Breast epithelium (tissue), 4 donors: ENCODE results near the gene ATXN7L1. TPM values are rescaled to one million over a fixed set of nuclear protein-coding genes. Genes with fewer than 3 reads are reported as not detected.

Experiments
- DNase-seq, 2 donors: peaks; one replicate each; pipeline ENCODE4 v3.0.0-alpha.2; 2019; ENCODE audit warnings: low spot score in 2 of 2
- H3K27ac ChIP-seq, 2 donors: fragments of 200-600 bp; sonication (generic) in 1 of 2; one replicate each; pipeline ENCODE4 v1.5.1; 2016 to 2019; ENCODE audit warnings: mild to moderate bottlenecking in 1 of 2
- H3K27me3 ChIP-seq, 2 donors: fragments of 200-600 bp; sonication (generic) in 1 of 2; one replicate each; pipeline versions ENCODE4 v1.5.1 to v1.6.0; 2017 to 2019; ENCODE audit warnings: control low read depth in 1 of 2, mild to moderate bottlenecking in 1 of 2
- H3K36me3 ChIP-seq: fragments of 200-600 bp; one replicate; pipeline ENCODE4 v1.5.1; 2019
- H3K4me1 ChIP-seq, 2 donors: fragments of 200-600 bp; sonication (generic); one replicate each; pipeline ENCODE4 v1.5.1; 2016 to 2019; ENCODE audit warnings: control low read depth in 1 of 2
- H3K4me3 ChIP-seq, 3 donors: fragments of 200-600 bp; sonication (generic); 1 replicate in 2 of 3; 2 replicates in 1 of 3; pipeline ENCODE4 v1.5.1; 2016 to 2019; ENCODE audit warnings: mild to moderate bottlenecking in 3 of 3, moderate library complexity in 2 of 3
- H3K9me3 ChIP-seq, 2 donors: fragments of 200-600 bp; sonication (generic) in 1 of 2; one replicate each; pipeline ENCODE4 v1.5.1; 2016 to 2019; ENCODE audit warnings: control low read depth in 1 of 2
- CTCF ChIP-seq, 3 donors: fragments of 450-650 bp; IDR thresholded peaks; one replicate each; pipeline ENCODE4 v1.5.1; 2016 to 2017; ENCODE audit warnings: antibody characterized with exemption in 3 of 3, mild to moderate bottlenecking in 3 of 3, moderate library complexity in 3 of 3
- POLR2A ChIP-seq: fragments of 450-650 bp; IDR thresholded peaks from one replicate; pipeline ENCODE4 v1.6.1; 2016; ENCODE audit warnings: antibody characterized with exemption, mild to moderate bottlenecking, moderate library complexity
- POLR2AphosphoS5 ChIP-seq, 3 donors: sonication (generic); formaldehyde crosslinking; IDR thresholded peaks; one replicate each; pipeline ENCODE4 v1.6.1; 2017; ENCODE audit warnings: antibody characterized with exemption in 3 of 3
- intact Hi-C: fragments of 100-400 bp; cut with DNase I; formaldehyde crosslinking; loops from one replicate; pipeline ENCODE4 v1.15.1; 2023; ENCODE audit warnings: low total_unique reads
- total RNA-seq, 3 donors: library from RNA; depleted of rRNA; stranded (reverse); fragments of >200 nt; gene quantifications; one replicate each; pipeline ENCODE4 v1.1.0, GENCODE V29; 2016

ATXN7L1 gene
- total RNA-seq, 3 donors from 2014 or later, result 10.7 to 18.4 (median 12.5) TPM

DNA sequence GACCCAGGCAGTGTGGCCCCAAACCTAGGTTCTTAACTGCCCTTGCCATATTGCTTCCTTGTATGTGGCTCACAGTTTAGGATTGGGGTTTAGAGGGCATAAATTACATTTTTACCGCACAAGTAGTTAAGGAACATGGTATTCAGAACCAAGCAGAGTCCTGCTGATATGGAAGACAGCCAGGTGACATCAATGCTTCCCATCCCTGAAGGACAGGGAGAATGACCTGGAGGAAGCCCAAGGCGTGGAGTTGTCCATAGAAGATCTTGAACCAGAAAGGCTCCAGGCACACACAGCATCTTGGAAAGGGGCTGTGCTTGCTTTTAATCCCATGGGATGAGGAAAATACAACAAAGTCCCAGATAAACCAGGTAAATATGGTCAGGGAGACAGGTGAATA is 48.3 kb downstream of the ATXN7L1 start:
- H3K27me3 ChIP-seq, result no peaks in the 10 kb centered on the region
- no peaks in the 10 kb centered on the region for H3K4me1 ChIP-seq
- H3K9me3 ChIP-seq, result no peaks in the 10 kb centered on the region
- no peaks in the 10 kb centered on the region for H3K36me3 ChIP-seq
- TF ChIP-seq POLR2A, result no peak
- intact Hi-C loops, result loop anchor here (10.0 kb wide), 1 partner anchor 353 kb away; no protein-coding TSS in a partner anchor
- no peak for DNase-seq
- H3K27ac ChIP-seq, result no peak overlapping the region
- no peak overlapping the region for H3K4me3 ChIP-seq

- TF ChIP-seq POLR2AphosphoS5 (IDR thresholded peaks at IDR 0.05), result no peak
- TF ChIP-seq CTCF (IDR thresholded peaks at IDR 0.05), result no peak
- no peaks in the 10 kb centered on the region for H3K9me3 ChIP-seq
- no peaks in the 10 kb centered on the region for H3K4me1 ChIP-seq
- H3K27ac ChIP-seq, result no peak overlapping the region
- H3K4me3 ChIP-seq, result no peak overlapping the region
- intact Hi-C loops, result loop anchor here (10.0 kb wide), 1 partner anchor 353 kb away; no protein-coding TSS in a partner anchor
- H3K36me3 ChIP-seq, result no peaks in the 10 kb centered on the region
- no peaks in the 10 kb centered on the region for H3K27me3 ChIP-seq
- no peak for DNase-seq
These were observed 49.1 kb downstream of the ATXN7L1 start for GRCh38 chr7:105827151-105827875.

GRCh38 chr7:105826143-105826542 is 50.3 kb downstream of the ATXN7L1 start:
- H3K27me3 ChIP-seq, result no peaks in the 10 kb centered on the region
- intact Hi-C loops, result loop anchor here (10.0 kb wide), 1 partner anchor 351 kb away; no protein-coding TSS in a partner anchor
- no peaks in the 10 kb centered on the region for H3K4me1 ChIP-seq
- no peak overlapping the region for H3K27ac ChIP-seq
- DNase-seq, result no peak
- TF ChIP-seq POLR2AphosphoS5 (IDR thresholded peaks at IDR 0.05) (peak in 1 of 3 donors; percentile 33), POLR2A (no peak)
- no peaks in the 10 kb centered on the region for H3K9me3 ChIP-seq
- no peaks in the 10 kb centered on the region for H3K36me3 ChIP-seq
- no peak overlapping the region for H3K4me3 ChIP-seq

DNA sequence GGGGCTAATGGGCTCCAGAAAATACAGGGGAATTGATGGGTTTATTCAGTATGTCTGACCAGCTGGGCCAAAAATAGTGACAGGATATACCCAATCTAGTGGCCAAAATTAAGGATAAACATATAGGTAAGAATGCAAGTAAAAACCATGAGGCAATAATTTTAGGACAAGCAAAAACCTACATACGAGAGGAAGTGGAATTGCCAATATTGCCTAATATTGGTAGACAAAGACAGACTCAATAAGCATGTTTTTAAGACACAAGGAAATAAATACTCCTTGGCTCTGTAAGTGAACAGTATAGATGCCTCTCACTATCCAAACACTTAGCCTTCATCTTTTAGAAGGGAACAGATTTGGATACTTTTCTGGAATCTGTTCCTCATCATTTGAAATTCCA is 51.0 kb downstream of the ATXN7L1 start:
- intact Hi-C loops, result loop anchor here (10.0 kb wide), 1 partner anchor 351 kb away; no protein-coding TSS in a partner anchor
- H3K4me1 ChIP-seq, result no peaks in the 10 kb centered on the region
- no peak overlapping the region for H3K4me3 ChIP-seq
- H3K27ac ChIP-seq, result no peak overlapping the region
- DNase-seq, result no peak
- H3K9me3 ChIP-seq, result no peaks in the 10 kb centered on the region
- no peaks in the 10 kb centered on the region for H3K36me3 ChIP-seq
- no peaks in the 10 kb centered on the region for H3K27me3 ChIP-seq
- TF ChIP-seq POLR2A, result no peak
- no peak for TF ChIP-seq POLR2AphosphoS5 (IDR thresholded peaks at IDR 0.05)
- TF ChIP-seq CTCF (IDR thresholded peaks at IDR 0.05), result no peak

GRCh38 chr7:105822806-105823205 is 53.6 kb downstream of the ATXN7L1 start:
- Histone ChIP-seq H3K27me3 (no peaks in the 10 kb centered on the region), H3K4me3 (no peak overlapping the region), H3K27ac (no peak overlapping the region), H3K9me3 (no peaks in the 10 kb centered on the region), H3K4me1 (no peaks in the 10 kb centered on the region), H3K36me3 (no peaks in the 10 kb centered on the region)
- intact Hi-C loops, result loop anchor here (10.0 kb wide), 1 partner anchor 348 kb away; no protein-coding TSS in a partner anchor
- TF ChIP-seq CTCF (IDR thresholded peaks at IDR 0.05) (no peak), POLR2AphosphoS5 (IDR thresholded peaks at IDR 0.05) (no peak), POLR2A (no peak)
- DNase-seq, result no peak

- no peaks in the 10 kb centered on the region for H3K9me3 ChIP-seq
- no peaks in the 10 kb centered on the region for H3K36me3 ChIP-seq
- H3K27ac ChIP-seq, result no peak overlapping the region
- no peak for TF ChIP-seq POLR2AphosphoS5 (IDR thresholded peaks at IDR 0.05)
- TF ChIP-seq CTCF (IDR thresholded peaks at IDR 0.05), result no peak
- peaks cover 0 to 1% of the 10 kb centered on the region in 2 donors for H3K4me1 ChIP-seq
- no peak overlapping the region for H3K4me3 ChIP-seq
- no peaks in the 10 kb centered on the region for H3K27me3 ChIP-seq
- intact Hi-C loops, result loop anchor here (10.0 kb wide), 1 partner anchor 347 kb away; no protein-coding TSS in a partner anchor
- no peak for DNase-seq
These were observed 54.9 kb downstream of the ATXN7L1 start for GRCh38 chr7:105821527-105821926.
